ENCODE data around the gene HYAL2.
"Not testable (repeated sequence)": the region's sequence is repeated elsewhere in the genome, so short reads cannot be mapped to it uniquely, and the experiment has no call there.

The HYAL2 gene

GRCh38 chr3:50288387-50289007 lies 34.0 kb downstream of the HYAL2 start:
- DNase-seq = no peak

- no peak for DNase-seq
Measured at GRCh38 chr3:50287262-50287661, 35.3 kb downstream of the HYAL2 start.

- no peak for DNase-seq
Measured at GRCh38 chr3:50286322-50287227, 36.0 kb downstream of the HYAL2 start.

- DNase-seq = not testable (repeated sequence)
Measured at GRCh38 chr3:50284121-50284520, 38.4 kb downstream of the HYAL2 start.

GRCh38 chr3:50279255-50280016 lies 43.1 kb downstream of the HYAL2 start:
- no peak for DNase-seq

GRCh38 chr3:50278880-50279224 lies 43.7 kb downstream of the HYAL2 start, which contains the start of gene LSMEM2:
TSS of gene LSMEM2 (plus strand) at chr3:50279087. CDS start at chr3:50279114, 27 bp downstream.
- DNase-seq = no peak

- DNase-seq = no peak
Measured at GRCh38 chr3:50278123-50278879, 44.2 kb downstream of the HYAL2 start.

- no peak for DNase-seq
Measured at GRCh38 chr3:50276762-50277101, 45.8 kb downstream of the HYAL2 start.

GRCh38 chr3:50275996-50276761 lies 46.4 kb downstream of the HYAL2 start:
- DNase-seq = no peak

GRCh38 chr3:50275141-50275995 lies 47.2 kb downstream of the HYAL2 start:
- no peak for DNase-seq

- DNase-seq = peak; percentile 71
Measured at GRCh38 chr3:50274371-50275104, 48.0 kb downstream of the HYAL2 start.

GRCh38 chr3:50273689-50274065 lies 48.9 kb downstream of the HYAL2 start:
- DNase-seq = no peak

GRCh38 chr3:50272911-50273688 lies 49.4 kb downstream of the HYAL2 start:
- DNase-seq = peak; percentile 78

- not testable (repeated sequence) for DNase-seq
Measured at GRCh38 chr3:50272538-50272910, 50.0 kb downstream of the HYAL2 start.

- no peak for DNase-seq
Measured at GRCh38 chr3:50271314-50271936, 51.1 kb downstream of the HYAL2 start.

- no peak for DNase-seq
Measured at GRCh38 chr3:50270422-50271224, 51.9 kb downstream of the HYAL2 start.

- no peak for DNase-seq
Measured at GRCh38 chr3:50269977-50270413, 52.5 kb downstream of the HYAL2 start.

GRCh38 chr3:50269460-50269859 lies 53.1 kb downstream of the HYAL2 start:
- no peak for DNase-seq
